NCI-H82 (cell line): ENCODE measurements around the gene AGO1.
"Not testable (repeated sequence)": the region's sequence is repeated elsewhere in the genome, so short reads cannot be mapped to it uniquely, and the experiment has no call there.

ENCODE experiments used
- DNase-seq: peaks from one replicate; lab custom pipeline; 2025; lab: John Stamatoyannopoulos, UW

AGO1 gene

GRCh38 chr1:35869245-35869950 lies 13.6 kb upstream of the AGO1 start:
- not testable (repeated sequence) for DNase-seq

DNA sequence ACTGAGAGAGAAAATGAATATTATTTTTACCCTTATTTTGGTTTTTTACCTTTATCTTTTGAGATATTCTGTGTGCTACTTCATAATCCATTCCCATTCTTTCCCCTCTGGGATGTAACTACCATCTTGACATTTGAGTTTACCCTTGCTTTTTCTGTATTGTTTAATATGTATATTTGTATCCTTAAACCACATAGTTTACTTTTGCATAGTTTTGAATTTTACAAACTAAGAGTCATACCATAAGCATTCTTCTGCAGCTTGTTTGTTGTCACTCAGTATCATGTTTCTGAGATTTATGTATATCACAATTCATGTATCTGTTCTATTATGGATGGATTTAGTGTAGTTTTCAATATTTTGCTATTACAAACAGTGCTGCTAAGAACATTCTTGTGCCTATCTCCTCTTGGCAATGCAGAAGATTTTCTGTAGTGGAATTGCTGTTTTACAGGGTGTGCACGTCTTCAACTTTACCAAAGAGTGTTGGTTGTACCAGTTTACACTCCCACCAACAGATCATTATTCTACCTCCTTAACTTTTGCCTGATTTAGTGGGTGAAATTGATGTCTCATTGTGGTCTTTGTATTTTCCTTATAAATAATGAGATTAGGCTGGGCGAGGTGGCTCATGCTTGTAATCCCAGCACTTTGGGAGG lies 12.2 kb upstream of the AGO1 start:
- DNase-seq: no peak

- no peak for DNase-seq
These were observed 9.7 kb upstream of the AGO1 start for GRCh38 chr1:35873243-35873750.

GRCh38 chr1:35874115-35874514 lies 8.9 kb upstream of the AGO1 start:
- not testable (repeated sequence) for DNase-seq

DNA sequence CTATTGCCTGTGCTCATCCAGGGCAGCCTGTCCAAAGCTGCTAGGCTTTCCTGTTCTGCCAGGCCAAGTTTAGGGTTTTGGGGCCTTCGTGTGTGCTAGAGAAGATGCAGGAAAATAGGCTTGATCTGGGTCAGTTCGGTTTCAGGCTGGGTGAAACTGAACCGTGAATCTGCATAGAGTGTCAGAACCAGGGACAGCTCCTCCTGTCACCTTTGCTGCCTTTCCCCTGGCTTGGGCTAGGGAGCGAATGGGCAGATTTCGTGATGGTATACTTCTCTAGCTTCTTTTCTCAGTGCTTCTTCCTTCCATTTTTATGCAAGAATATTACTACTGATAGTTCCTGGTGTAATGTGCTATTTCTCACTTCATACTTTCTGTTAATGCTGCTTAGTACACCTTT lies 6.0 kb upstream of the AGO1 start:
- no peak for DNase-seq

GRCh38 chr1:35881850-35882273 lies 1.1 kb upstream of the AGO1 start:
- DNase-seq: no peak

- no peak for DNase-seq
These were observed 444 bp upstream of the AGO1 start for GRCh38 chr1:35882586-35882944.

- DNase-seq: peak; percentile 94
These were observed 659 bp downstream of the AGO1 start for GRCh38 chr1:35883635-35884101.

DNA sequence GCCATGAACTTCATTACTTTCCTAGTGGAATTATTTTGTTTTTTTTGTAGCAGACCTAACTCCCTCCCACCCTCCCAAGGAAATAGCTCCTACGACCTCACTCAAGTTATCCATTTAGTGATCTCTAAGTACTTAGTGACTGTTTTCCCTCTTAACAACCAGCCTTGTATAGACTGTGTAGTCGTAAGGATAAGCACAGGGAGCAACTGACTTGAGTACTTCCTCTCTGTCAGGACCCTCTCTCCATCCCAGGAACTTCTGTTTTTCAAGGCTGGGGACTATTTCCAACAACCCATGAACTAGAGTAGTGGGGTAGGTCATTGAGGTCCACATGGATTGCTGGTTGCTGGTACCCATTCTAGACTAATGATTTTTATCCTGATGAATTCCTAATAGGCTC lies 1.9 kb downstream of the AGO1 start:
- peak; percentile 37 for DNase-seq

GRCh38 chr1:35885961-35886558 lies 3.1 kb downstream of the AGO1 start:
- peak; percentile 81 for DNase-seq

- peak; percentile 80 for DNase-seq
These were observed 3.8 kb downstream of the AGO1 start for GRCh38 chr1:35886577-35887431.

DNA sequence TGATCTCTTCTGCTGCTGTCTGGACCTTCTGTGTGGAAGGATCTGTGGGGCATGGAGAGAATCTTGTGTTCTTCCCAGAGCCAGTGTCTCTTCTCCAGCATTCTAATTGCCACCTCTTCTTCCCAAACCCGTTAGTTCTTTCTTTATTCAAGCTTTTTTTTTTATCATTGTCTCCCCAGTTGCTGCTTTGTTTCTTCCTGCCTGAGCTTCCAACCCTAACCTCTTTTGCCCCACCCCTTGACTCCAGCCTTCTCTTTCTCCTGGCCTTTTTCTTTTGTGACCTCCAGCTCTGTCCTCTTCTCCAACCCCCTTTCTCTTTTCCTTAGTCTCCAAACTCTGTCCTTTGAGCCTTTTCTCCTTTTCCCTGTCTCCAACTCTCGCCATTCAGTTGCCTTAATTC lies 4.5 kb downstream of the AGO1 start:
- DNase-seq: no peak

GRCh38 chr1:35888255-35888654 lies 5.2 kb downstream of the AGO1 start:
- no peak for DNase-seq

DNA sequence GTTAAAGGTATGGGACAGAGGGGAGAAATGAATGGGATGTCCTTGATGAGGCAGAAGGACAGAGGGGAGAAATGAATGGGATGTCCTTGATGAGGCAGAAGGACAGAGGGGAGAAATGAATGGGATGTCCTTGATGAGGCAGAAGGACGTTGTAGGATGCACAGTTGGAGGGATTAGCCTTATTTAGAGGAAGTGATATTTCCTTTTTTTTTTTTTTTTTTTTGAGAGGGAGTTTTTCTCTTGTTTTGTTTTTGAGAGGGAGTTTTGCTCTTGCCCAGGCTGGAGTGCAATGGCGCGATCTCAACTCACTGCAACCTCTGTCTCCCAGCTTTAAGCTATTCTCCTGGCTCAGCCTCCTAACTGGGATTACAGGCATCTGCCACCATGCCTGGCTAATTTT lies 6.0 kb downstream of the AGO1 start:
- not testable (repeated sequence) for DNase-seq

DNA sequence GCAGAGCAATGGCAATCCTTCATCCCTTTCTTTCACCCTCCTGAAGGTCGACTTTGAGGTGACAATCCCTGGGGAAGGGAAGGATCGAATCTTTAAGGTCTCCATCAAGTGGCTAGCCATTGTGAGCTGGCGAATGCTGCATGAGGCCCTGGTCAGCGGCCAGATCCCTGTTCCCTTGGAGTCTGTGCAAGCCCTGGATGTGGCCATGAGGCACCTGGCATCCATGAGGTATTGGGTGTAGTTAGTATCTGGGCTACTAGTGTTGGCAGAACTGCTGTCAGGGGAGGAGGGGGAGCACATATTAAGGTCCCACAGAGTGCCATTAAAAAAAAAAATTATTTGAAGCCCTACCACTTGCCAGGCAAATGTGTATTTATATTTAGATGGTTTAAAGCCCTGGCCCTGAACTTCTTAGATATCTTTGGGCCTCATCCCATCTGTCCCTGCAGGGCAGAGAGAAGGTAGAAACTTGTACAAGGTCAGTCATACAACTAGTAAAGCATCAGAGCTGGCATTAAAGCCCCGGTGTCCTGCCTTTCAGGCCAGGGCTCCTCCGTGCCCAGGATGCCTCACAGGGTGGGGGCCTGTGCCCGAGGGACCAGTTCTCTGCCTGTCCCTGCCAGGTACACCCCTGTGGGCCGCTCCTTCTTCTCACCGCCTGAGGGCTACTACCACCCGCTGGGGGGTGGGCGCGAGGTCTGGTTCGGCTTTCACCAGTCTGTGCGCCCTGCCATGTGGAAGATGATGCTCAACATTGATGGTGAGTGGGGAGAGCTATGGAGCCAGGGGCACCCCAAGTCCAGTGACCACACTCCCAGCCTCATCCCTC lies 10.3 kb downstream of the AGO1 start:
- DNase-seq: no peak

GRCh38 chr1:35894183-35894582 lies 11.2 kb downstream of the AGO1 start:
- DNase-seq: no peak

- DNase-seq: no peak
These were observed 11.6 kb downstream of the AGO1 start for GRCh38 chr1:35894656-35895055.

DNA sequence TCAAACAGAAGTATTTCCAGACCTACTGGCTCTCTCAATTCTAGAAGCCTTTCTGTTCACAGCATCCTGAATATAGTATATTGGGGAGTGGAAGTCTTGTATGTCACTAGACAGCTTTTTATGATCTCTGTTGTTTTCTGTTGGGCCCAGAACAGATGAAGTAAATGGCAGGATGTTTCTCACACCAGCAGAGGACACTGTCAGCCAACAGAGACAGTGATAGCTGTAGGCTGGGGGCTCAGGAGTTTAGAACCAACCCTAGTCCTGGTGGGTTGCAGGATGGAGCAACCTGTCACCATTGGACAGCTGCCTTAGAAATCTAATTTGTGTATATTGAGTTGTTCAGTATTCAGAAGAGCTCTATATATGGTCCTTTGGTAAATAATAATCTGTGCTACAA lies 16.9 kb downstream of the AGO1 start:
- DNase-seq: no peak

GRCh38 chr1:35901235-35901634 lies 18.2 kb downstream of the AGO1 start:
- DNase-seq: no peak

DNA sequence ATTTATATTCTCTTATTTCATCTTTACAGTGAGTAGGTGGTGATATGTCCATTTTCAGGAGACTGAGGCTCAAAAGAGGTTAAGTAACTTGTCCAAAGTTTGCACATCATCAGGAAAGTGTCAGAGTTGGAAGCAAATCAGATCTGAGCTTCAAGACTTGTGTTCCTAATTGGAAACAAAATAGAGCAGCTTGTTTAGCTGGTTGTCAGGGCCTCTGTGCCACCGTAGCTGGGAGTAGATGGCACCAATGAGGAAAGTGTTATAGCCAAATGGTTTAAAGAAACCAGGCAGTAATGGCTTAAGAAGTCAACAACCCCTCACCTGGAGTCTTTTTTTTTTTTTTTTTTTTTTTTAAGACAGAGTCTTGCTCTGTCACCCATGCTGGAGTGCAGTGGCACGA lies 19.7 kb downstream of the AGO1 start:
- DNase-seq: no peak

GRCh38 chr1:35914717-35915116 lies 31.7 kb downstream of the AGO1 start:
- DNase-seq: no peak
